ENCODE results near the gene MRPL27. TPM values are rescaled to one million over a fixed set of nuclear protein-coding genes. Genes with fewer than 3 reads are reported as not detected.
A peak's percentile ranks its signal among the peaks of the same experiment; 100 is the strongest.

The MRPL27 gene
- total and polyA plus RNA-seq, 2 donors (not counting 1 experiment from before 2014, with no cell fraction given) = 32.5 to 40.2 TPM

DNA sequence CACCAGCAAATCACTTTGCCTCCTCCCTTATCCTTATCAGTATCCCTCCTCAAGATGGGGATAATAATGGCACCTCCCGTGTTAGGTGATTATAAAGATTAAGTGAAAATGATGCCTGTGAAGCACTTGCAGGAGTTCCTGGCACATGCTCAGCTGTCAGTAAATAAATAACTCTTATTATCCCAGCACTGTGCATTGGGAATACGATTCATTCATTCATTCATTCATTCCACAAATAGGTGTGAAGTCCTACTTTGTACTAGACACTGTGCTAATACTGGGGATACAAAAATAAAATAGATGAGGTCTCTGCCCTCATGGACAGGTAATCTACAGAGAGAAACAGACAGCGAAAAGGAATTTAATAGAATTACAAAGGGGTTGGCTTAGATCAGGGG lies 25.1 kb downstream of the MRPL27 start:
- H3K4me3 Mint-ChIP-seq = peak overlapping the region; percentile 88
- 92% methylated on average over 1 of the region's 3 CpGs for WGBS (ENCODE audit: insufficient coverage)
- Histone ChIP-seq H3K36me3 (replicated peaks in 1 of 2; ENCODE audit: control extremely low read depth in 1 of 2, control insufficient read depth in 1 of 2, extremely low read depth in 1 of 2, insufficient read depth in 2 of 2, low read length in 1 of 2) (no peaks in the 10 kb centered on the region), H3K27me3 (replicated peaks in 1 of 4; ENCODE audit: control extremely low read depth in 1 of 4, control insufficient read depth in 3 of 4, insufficient read depth in 4 of 4, low read length in 3 of 4) (no peaks in the 10 kb centered on the region), H3K4me2 (replicated peaks; ENCODE audit: low read depth, low read length, poor library complexity, severe bottlenecking) (no peak overlapping the region), H3K9ac (ENCODE audit: low read length) (no peak overlapping the region), H3K79me2 (ENCODE audit: control insufficient read depth, insufficient read depth, low read length) (peaks cover 25% of the 10 kb centered on the region), H4K20me1 (ENCODE audit: control insufficient read depth, insufficient read depth, low read length, poor library complexity, severe bottlenecking) (no peaks in the 10 kb centered on the region), H3K27ac (ENCODE audit: low read length in 2 of 2) (no peak overlapping the region), H3K4me3 (ENCODE audit: control extremely low read depth in 1 of 5, extremely low read depth in 1 of 5, insufficient read depth in 1 of 5, low read depth in 2 of 5, low read length in 4 of 5) (no peak overlapping the region), H3K4me1 (ENCODE audit: control insufficient read depth in 2 of 2, insufficient read depth in 2 of 2, low read length in 2 of 2) (peaks cover 10 to 21% of the 10 kb centered on the region in 2 donors), H3K9me3 (ENCODE audit: control extremely low read depth in 1 of 3, control insufficient read depth in 2 of 3, insufficient read depth in 1 of 3, low read length in 2 of 3) (no peaks in the 10 kb centered on the region), H2AFZ (ENCODE audit: insufficient read depth, low read depth, low read length, poor library complexity, severe bottlenecking) (no peak overlapping the region)
- ChIA-PET CTCF (interaction anchor here (5.7 kb wide), 1 partner anchor 14 kb away, joined by 29 read pairs; no protein-coding TSS in a partner anchor), POLR2A (no interaction called here)
- ATAC-seq (ENCODE audit: low read depth) (no peak), DNase-seq (no peak)
- H3K27ac Mint-ChIP-seq = peak overlapping the region; percentile 37
- peaks cover 36% of the 10 kb centered on the region for H3K4me1 Mint-ChIP-seq
- H3K9me3 Mint-ChIP-seq (ENCODE audit: insufficient read depth) = no peaks in the 10 kb centered on the region
- TF ChIP-seq, protein P1, sequence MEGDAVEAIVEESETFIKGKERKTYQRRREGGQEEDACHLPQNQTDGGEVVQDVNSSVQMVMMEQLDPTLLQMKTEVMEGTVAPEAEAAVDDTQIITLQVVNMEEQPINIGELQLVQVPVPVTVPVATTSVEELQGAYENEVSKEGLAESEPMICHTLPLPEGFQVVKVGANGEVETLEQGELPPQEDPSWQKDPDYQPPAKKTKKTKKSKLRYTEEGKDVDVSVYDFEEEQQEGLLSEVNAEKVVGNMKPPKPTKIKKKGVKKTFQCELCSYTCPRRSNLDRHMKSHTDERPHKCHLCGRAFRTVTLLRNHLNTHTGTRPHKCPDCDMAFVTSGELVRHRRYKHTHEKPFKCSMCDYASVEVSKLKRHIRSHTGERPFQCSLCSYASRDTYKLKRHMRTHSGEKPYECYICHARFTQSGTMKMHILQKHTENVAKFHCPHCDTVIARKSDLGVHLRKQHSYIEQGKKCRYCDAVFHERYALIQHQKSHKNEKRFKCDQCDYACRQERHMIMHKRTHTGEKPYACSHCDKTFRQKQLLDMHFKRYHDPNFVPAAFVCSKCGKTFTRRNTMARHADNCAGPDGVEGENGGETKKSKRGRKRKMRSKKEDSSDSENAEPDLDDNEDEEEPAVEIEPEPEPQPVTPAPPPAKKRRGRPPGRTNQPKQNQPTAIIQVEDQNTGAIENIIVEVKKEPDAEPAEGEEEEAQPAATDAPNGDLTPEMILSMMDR (IDR thresholded peaks at IDR 0.05) = no peak
- no peak for TF ChIP-seq EZH2 (IDR thresholded peaks at IDR 0.05; ENCODE audit: borderline replicate concordance, insufficient read depth, low read depth, low read length, poor library complexity, severe bottlenecking)
- H3K27me3 Mint-ChIP-seq = no peaks in the 10 kb centered on the region
- intact Hi-C loops (cut with micrococcal nuclease) = loop anchor here (2.0 kb wide), 3 partner anchors 15 to 49 kb away; partner anchors contain the start of genes EME1, LRRC59 and MRPL27

DNA sequence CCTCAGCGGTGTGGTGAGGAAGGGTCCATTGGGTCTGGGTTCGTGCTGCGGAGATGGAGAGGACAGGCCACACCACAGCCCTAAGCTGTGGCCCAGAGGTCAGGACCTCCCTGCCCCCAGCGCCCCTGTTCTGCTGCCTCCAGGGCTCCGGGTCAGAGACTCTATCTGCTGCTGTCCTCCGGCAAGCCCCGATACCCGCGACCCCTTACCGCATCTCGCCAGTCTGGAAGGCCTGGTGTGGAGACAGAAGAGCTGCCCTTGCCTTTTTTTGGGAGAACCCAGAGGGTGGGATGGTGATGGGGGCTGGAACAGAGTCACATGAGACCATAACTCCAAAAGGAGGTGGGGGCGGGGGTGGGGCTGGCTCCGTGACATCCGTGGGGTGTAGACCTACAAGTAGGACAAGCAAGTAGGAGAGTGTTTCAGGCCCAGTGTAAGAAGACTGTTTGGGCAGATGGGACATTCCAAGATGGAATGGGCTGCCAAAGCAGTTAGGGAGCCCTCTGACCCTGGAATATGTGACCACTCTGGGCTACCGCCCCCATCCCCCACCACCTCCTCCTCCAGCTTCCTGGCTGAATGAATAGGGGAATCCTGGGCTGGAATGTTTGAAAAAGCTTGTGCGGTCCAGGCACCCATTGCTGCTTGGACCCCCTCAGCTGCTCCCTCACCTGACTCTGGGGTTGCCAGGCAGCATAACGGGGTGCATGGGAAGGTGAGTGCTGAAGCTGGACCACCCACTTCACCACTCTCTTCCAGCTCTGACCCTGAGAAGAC lies 25.7 kb downstream of the MRPL27 start:
- Mint-ChIP-seq H3K4me1 (peaks cover 36% of the 10 kb centered on the region), H3K27me3 (no peaks in the 10 kb centered on the region), H3K4me3 (peak overlapping the region; percentile 88), H3K9me3 (ENCODE audit: insufficient read depth) (no peaks in the 10 kb centered on the region), H3K27ac (peak overlapping the region; percentile 56)
- TF ChIP-seq EZH2 (IDR thresholded peaks at IDR 0.05; ENCODE audit: borderline replicate concordance, insufficient read depth, low read depth, low read length, poor library complexity, severe bottlenecking) = no peak
- TF ChIP-seq, protein P1 (IDR thresholded peaks at IDR 0.05) = no peak
- DNase-seq (no peak), ATAC-seq (ENCODE audit: low read depth) (no peak)
- POLR2A ChIA-PET = no interaction called here
- H3K27me3 ChIP-seq (replicated peaks in 1 of 4; ENCODE audit: control extremely low read depth in 1 of 4, control insufficient read depth in 3 of 4, insufficient read depth in 4 of 4, low read length in 3 of 4) = no peaks in the 10 kb centered on the region
- H3K36me3 ChIP-seq (replicated peaks in 1 of 2; ENCODE audit: control extremely low read depth in 1 of 2, control insufficient read depth in 1 of 2, extremely low read depth in 1 of 2, insufficient read depth in 2 of 2, low read length in 1 of 2) = no peaks in the 10 kb centered on the region
- H3K4me1 ChIP-seq (ENCODE audit: control insufficient read depth in 2 of 2, insufficient read depth in 2 of 2, low read length in 2 of 2) = peaks cover 10 to 21% of the 10 kb centered on the region in 2 donors
- H3K4me2 ChIP-seq (replicated peaks; ENCODE audit: low read depth, low read length, poor library complexity, severe bottlenecking) = peak overlapping the region; percentile 93
- peak overlapping the region; percentile 93 for H2AFZ ChIP-seq (ENCODE audit: insufficient read depth, low read depth, low read length, poor library complexity, severe bottlenecking)
- intact Hi-C loops (cut with micrococcal nuclease) = loop anchor here (2.0 kb wide), 3 partner anchors 15 to 49 kb away; partner anchors contain the start of genes EME1, LRRC59 and MRPL27
- peaks cover 25% of the 10 kb centered on the region for H3K79me2 ChIP-seq (ENCODE audit: control insufficient read depth, insufficient read depth, low read length)
- H3K27ac ChIP-seq (ENCODE audit: low read length in 2 of 2) = no peak overlapping the region
- CTCF ChIA-PET = interaction anchor here (1.1 to 5.7 kb wide), 3 partner anchors 14 to 253 kb away, joined by 3 to 29 read pairs (median 5); no protein-coding TSS in a partner anchor
- peak overlapping the region in 4 of 5 experiments; percentile 71 to 80 (median 76) for H3K4me3 ChIP-seq (ENCODE audit: control extremely low read depth in 1 of 5, extremely low read depth in 1 of 5, insufficient read depth in 1 of 5, low read depth in 2 of 5, low read length in 4 of 5)
- H3K9me3 ChIP-seq (ENCODE audit: control extremely low read depth in 1 of 3, control insufficient read depth in 2 of 3, insufficient read depth in 1 of 3, low read length in 2 of 3) = no peaks in the 10 kb centered on the region
- H4K20me1 ChIP-seq (ENCODE audit: control insufficient read depth, insufficient read depth, low read length, poor library complexity, severe bottlenecking) = no peaks in the 10 kb centered on the region
- WGBS (ENCODE audit: insufficient coverage) = 79% methylated on average over 13 of the region's 17 CpGs
- peak overlapping the region; percentile 76 for H3K9ac ChIP-seq (ENCODE audit: low read length)

Data from B cell (primary cell).